Esophagus muscularis mucosa (tissue), 3 donors: ENCODE measurements around the gene TGM6.

Source experiments
- POLR2A ChIP-seq: fragments of 450-650 bp; IDR thresholded peaks from one replicate; pipeline ENCODE4 v1.6.1; 2017; ENCODE audit warnings: antibody characterized with exemption, moderate library complexity, mild to moderate bottlenecking, low read depth
- POLR2AphosphoS5 ChIP-seq, 2 donors: sonication (generic); formaldehyde crosslinking; IDR thresholded peaks; one replicate each; pipeline ENCODE4 v1.6.1; 2017; ENCODE audit warnings: antibody characterized with exemption in 2 of 2
- TF ChIP-seq, protein P1 (sequence below), 3 experiments: fragments of 200-600 bp in 2 of 3; fragments of 450-650 bp in 1 of 3; sonication (generic) in 2 of 3; IDR thresholded peaks; one replicate each; pipeline ENCODE4 v1.5.1; 2017 to 2019; ENCODE audit warnings: antibody characterized with exemption in 3 of 3, mild to moderate bottlenecking in 2 of 3, moderate library complexity in 1 of 3

DNA sequence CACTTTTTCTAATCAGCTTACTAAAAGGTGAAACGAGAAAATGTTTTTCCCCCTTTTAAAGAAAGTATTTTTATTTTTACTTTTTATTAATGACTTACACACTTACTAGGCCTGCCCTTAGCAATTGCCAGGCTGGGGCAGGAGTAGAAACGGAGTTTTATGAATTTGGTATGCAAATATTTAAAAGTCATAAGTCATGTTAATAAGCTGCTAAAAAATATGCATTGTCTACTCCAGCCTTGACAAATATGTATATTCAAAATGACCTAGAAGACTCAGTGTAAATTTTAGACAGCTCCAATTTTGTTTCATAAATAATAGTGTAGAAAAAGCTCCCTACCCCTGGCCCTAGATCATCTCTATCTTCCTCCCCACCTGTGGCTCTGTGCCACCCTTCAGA is 17.5 kb upstream of the TGM6 start:
- no peak for TF ChIP-seq POLR2AphosphoS5 (IDR thresholded peaks at IDR 0.05)
- TF ChIP-seq, protein P1, sequence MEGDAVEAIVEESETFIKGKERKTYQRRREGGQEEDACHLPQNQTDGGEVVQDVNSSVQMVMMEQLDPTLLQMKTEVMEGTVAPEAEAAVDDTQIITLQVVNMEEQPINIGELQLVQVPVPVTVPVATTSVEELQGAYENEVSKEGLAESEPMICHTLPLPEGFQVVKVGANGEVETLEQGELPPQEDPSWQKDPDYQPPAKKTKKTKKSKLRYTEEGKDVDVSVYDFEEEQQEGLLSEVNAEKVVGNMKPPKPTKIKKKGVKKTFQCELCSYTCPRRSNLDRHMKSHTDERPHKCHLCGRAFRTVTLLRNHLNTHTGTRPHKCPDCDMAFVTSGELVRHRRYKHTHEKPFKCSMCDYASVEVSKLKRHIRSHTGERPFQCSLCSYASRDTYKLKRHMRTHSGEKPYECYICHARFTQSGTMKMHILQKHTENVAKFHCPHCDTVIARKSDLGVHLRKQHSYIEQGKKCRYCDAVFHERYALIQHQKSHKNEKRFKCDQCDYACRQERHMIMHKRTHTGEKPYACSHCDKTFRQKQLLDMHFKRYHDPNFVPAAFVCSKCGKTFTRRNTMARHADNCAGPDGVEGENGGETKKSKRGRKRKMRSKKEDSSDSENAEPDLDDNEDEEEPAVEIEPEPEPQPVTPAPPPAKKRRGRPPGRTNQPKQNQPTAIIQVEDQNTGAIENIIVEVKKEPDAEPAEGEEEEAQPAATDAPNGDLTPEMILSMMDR (IDR thresholded peaks at IDR 0.05), result no peak
- no peak for TF ChIP-seq POLR2A
